ENCODE results near the gene SEC16A. TPM values are rescaled to one million over a fixed set of nuclear protein-coding genes. Genes with fewer than 3 reads are reported as not detected.

SEC16A gene
- total and polyA plus RNA-seq, 8 donors: 51.2 to 79.5 (median 61.3) TPM

DNA sequence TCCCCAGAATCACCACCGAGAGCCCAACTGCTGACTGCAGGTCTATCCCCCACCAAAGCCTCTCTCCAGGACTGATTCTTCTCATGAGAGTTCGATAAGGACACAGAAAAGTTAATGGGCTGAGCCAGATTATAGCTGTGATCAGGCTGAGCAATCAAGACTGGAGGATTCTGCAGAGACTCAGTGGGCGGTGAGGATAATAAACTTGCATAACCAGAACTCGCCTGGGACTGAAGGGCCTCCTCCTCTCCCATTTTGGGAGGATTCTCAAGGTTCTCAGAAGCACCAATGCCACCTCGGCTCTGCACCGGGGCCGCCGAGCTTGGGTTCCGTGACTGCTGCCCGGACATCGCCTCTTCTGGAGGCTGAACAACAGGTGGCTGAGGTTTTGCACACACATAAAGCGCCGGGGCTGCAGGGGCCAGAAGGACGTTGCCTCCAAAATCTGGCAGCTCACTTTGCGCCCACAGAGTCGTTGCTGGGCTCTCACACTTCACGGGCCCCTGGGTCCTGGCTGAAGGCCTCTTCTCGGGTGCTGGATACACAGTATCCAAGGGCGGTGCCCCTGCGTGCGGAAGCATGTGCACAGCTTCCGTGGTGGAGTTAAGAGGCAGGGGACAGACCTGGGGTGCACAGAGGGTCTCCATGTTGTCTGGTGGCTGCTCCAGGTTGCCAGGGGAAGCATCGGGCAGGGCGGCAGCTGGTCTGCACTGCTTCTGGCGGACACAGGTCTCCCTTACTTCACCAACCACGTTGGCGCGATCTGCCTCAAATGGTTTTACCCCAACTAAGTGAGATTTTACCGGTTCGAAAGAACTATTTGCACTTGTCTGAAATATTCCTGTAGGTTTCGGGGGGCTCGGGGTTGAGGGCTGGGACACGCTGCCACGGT, 7.6 kb downstream of the SEC16A start:
- Histone ChIP-seq H3K4me3 (no peak overlapping the region), H3K27ac (no peak overlapping the region), H3K36me3 (peaks cover 0 to 87% of the 10 kb centered on the region in 2 donors), H3K27me3 (no peaks in the 10 kb centered on the region), H3K9me3 (no peaks in the 10 kb centered on the region), H3K4me1 (peaks cover 0 to 3% of the 10 kb centered on the region in 2 donors)
- TF ChIP-seq, protein P1, sequence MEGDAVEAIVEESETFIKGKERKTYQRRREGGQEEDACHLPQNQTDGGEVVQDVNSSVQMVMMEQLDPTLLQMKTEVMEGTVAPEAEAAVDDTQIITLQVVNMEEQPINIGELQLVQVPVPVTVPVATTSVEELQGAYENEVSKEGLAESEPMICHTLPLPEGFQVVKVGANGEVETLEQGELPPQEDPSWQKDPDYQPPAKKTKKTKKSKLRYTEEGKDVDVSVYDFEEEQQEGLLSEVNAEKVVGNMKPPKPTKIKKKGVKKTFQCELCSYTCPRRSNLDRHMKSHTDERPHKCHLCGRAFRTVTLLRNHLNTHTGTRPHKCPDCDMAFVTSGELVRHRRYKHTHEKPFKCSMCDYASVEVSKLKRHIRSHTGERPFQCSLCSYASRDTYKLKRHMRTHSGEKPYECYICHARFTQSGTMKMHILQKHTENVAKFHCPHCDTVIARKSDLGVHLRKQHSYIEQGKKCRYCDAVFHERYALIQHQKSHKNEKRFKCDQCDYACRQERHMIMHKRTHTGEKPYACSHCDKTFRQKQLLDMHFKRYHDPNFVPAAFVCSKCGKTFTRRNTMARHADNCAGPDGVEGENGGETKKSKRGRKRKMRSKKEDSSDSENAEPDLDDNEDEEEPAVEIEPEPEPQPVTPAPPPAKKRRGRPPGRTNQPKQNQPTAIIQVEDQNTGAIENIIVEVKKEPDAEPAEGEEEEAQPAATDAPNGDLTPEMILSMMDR (IDR thresholded peaks at IDR 0.05): no peak
- DNase-seq (no peak), ATAC-seq (no peak)
- intact Hi-C loops (cut with DNase I): no loop called here

DNA sequence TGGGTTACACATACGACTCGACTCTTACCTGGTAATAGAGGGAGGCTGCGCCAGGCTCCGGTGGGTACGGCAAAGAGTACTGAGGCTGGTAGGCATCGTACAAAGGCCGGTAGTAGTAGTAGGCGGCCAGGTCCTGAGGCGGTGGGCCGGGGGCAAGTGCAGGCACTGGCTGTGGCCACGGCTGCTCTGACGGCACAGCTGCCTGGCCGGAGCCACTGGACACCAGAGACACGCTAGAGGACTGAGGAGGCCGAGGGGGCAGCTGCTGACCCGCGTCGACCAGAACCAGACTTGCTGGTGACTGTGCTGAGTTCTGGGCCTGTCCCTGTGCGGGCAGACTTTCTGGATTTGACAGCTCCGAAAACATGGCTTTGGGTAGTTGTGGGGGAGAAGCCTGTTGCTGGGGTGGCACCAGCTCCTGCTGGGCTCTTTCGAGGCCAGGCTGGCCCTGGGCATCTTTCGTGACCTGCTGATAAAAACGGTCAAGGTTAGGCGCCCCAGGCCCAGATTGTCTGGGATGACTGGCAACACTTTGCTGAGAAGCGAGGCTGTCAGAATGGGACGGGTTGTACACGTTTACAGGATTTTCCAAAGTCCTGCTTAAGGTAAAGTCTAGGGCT, 8.7 kb downstream of the SEC16A start:
- Histone ChIP-seq H3K9me3 (no peaks in the 10 kb centered on the region), H3K4me3 (no peak overlapping the region), H3K27ac (no peak overlapping the region), H3K36me3 (peaks cover 0 to 98% of the 10 kb centered on the region in 2 donors), H3K4me1 (no peaks in the 10 kb centered on the region), H3K27me3 (no peaks in the 10 kb centered on the region)
- DNase-seq: no peak
- no peak for ATAC-seq
- TF ChIP-seq, protein P1 (IDR thresholded peaks at IDR 0.05): no peak
- intact Hi-C loops (cut with DNase I): no loop called here

DNA sequence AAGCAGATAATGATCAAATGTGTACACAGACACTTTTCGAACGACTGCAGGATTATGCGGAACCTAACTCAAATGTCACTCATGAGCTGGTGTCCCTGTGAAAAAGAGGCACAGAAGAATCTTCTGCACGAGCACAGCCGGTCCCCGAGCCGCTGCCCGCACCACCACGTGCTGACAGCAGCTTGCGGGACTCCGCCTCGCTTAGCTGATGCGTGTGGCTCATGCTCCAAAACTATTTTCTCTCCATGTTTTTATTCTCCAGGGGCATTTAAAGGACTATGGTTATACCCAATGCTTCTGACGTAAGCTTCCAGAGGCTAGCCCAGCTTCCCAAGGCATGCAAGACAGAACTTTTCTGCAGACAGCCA, 9.5 kb downstream of the SEC16A start:
- intact Hi-C loops (cut with DNase I): no loop called here
- Histone ChIP-seq H3K27ac (no peak overlapping the region), H3K9me3 (no peaks in the 10 kb centered on the region), H3K27me3 (no peaks in the 10 kb centered on the region), H3K36me3 (peaks cover 0 to 100% of the 10 kb centered on the region in 2 donors), H3K4me1 (no peaks in the 10 kb centered on the region), H3K4me3 (no peak overlapping the region)
- DNase-seq (no peak), ATAC-seq (no peak)
- TF ChIP-seq, protein P1 (IDR thresholded peaks at IDR 0.05): no peak

DNA sequence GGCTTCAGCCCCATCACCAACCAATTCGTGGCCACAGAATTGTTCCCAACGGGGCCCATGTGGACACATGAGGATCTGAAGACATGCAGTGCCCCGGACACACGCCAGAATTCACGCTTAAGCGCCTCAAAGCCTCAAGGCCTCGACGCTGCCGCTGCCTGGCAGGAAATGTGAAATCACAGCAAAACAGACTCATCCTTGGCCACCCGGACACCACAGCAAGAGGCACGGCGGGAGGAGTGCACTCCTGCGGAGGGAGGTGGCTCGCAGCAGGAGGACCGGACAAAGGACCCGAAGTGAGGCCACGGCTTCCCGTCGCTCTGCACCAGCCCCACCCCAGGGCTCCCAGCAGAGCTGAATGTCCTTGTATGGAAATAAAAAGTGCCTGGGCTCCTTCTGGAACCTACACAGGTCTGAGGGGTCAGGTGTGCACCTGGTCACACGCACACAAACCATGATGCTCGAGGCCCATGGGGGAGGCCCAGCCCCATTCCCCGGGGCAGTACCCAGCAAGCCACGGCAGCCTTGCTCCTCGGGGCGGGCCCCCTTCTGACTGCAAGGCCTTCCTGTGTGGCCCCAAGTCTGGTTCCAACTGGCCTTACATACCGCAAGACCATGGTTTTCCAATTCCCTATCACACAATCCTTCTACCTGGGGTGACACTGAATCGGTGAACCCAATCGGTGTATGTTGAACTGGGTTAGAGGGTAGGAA, 10.0 kb downstream of the SEC16A start:
- H3K27me3 ChIP-seq: no peaks in the 10 kb centered on the region
- no peak overlapping the region for H3K4me3 ChIP-seq
- TF ChIP-seq, protein P1 (IDR thresholded peaks at IDR 0.05): no peak
- no peak overlapping the region for H3K27ac ChIP-seq
- DNase-seq: no peak
- H3K9me3 ChIP-seq: no peaks in the 10 kb centered on the region
- peaks cover 0 to 100% of the 10 kb centered on the region in 2 donors for H3K36me3 ChIP-seq
- ATAC-seq: no peak
- intact Hi-C loops (cut with DNase I): no loop called here
- no peaks in the 10 kb centered on the region for H3K4me1 ChIP-seq

Data from left lung (tissue), 10 donors.